HG03575 (cell line): ENCODE data around the gene NNT.
"Not testable (repeated sequence)": the region's sequence is repeated elsewhere in the genome, so short reads cannot be mapped to it uniquely, and the experiment has no call there.

Source experiments
- ATAC-seq: cut with Tn5 transposase; IDR thresholded peaks from one replicate; pipeline ENCODE4 v1.9.1; 2021; ENCODE audit not compliant: unreplicated experiment, insufficient number of reproducible peaks, low FRiP score; ENCODE audit errors: extremely low read depth

Gene NNT

DNA sequence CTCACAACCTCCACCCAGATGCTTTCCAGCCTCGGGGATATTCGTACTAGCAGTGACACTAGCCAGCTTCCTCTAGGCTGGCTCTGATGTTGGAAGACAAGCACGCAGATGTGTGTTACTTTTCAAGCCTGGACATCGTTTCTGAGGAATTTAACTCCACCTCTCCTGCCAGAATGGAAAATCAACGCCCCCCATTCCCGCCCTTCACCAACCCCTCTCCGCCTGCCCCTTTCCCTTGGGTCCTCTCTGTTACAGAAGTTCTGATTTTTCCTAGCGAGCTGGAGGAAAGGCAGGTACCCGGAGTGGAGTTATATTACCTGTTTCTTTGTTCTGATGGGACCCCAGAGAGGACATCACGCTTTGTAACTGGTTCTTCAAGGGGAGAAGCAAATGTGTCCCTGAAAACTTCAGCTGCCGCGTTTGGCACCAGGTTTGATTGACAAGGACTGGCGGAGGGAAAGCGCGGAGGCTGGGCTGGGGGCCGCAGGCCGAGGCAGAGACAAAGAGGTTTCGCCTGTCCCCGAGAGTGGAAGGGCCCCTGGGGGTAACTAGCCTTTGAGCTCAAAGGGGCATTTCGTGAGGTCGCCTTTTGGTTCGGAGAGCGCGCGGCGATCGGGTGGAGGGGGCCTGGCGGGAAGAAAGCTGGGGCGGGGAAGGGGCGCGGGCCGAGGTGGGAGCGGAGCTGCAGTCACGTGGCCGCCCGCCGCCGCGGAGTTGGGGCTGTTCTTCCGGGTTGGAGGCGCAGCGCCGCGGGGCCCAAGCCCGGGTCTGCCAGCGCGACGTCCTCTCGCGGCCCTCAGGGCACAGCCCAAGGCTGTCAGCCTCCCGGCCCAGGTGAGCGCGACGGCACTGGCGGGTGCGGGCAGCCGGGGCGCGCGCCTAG lies at the start of gene NNT:
Gene NNT, plus strand, starts transcription at position 720 of the 883 bp plus-strand sequence. CDS start 6,016 bp downstream, outside the sequence.
- peak; percentile 35 for ATAC-seq

DNA sequence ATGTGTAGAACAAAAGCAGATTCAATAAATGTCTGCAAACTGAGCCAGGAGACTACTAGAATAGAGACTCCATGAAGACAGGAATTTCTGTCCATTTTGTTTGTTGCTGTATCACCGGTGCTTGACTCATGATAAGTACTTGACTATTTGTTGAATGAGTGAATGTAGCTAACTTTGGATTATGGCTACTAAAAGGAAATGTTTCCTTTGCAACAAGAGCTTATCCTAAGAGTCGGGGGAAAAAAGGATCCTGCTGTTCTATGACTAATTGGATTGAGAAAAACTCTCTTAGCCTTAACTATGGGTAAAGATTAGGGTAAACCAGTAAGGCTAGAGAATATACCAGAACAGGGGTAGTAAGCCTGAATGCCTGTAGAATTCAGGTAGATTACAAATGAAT lies 49.6 kb upstream of the NNT start:
- ATAC-seq: no peak

DNA sequence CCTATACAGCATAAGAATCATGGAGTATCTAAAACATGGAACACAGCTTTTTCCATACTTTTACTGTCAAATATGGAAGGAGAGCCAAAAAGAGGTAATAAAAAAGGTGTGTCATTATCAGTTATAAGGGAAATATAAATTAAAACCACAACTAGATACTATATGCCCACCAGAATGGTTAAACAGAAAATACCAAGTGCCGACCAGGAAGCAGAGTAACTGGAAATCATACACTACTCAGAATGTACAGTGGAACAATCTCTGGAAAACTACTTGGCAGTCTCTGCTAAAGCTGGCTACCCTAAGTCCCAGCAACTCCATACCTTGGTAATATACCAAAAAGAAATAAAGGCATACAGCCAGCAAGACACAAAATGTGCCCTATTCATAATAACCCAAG lies 48.5 kb upstream of the NNT start:
- ATAC-seq: no peak

DNA sequence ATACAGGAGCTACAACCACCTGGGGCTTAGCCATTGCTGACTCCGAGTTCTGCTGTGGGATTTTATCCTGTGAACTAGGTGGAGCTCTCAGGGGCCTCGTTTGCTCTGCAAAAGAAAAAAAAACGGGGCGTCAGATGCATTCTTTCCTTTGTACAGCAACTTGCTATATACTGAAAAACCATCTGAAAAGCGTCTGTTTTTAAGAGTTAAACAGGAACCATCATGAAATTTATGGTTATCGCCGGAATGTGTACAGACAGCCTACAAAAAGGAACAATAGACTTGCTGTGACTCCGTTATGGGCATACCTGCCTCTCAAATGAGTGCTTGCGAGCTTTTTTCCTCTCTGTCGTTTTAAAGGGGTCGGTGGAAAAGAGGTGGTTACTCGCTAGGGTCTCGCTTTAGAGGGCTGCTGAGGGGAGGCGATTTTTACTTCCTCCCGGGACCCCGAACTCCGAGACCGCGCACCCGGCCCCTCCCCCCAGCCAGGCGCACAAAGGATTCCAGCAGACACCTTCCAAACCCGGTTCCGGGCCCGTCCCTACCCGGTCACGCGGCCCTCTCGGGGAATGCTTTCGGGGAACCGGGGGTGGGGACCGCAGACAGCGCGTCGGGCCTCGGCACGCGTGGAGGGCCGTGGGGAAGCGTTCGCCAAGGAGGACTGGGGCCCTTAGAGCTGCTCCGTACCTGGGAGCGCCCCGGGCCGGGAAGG lies 46.9 kb upstream of the NNT start:
- ATAC-seq: peak; percentile 20

DNA sequence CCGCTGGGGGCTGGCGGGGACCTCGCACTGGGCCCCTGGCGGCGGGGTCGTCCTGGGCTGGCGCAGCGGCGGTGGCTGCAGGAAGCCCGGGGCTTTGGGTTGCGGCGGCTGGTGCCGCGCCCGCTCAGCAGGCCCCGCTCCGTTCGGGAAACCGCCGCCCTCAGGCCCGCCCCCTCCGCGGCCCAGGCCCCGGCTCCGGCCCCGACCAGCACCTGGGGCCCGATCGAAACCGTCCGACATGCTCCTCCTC lies 46.4 kb upstream of the NNT start:
- ATAC-seq: not testable (repeated sequence)

DNA sequence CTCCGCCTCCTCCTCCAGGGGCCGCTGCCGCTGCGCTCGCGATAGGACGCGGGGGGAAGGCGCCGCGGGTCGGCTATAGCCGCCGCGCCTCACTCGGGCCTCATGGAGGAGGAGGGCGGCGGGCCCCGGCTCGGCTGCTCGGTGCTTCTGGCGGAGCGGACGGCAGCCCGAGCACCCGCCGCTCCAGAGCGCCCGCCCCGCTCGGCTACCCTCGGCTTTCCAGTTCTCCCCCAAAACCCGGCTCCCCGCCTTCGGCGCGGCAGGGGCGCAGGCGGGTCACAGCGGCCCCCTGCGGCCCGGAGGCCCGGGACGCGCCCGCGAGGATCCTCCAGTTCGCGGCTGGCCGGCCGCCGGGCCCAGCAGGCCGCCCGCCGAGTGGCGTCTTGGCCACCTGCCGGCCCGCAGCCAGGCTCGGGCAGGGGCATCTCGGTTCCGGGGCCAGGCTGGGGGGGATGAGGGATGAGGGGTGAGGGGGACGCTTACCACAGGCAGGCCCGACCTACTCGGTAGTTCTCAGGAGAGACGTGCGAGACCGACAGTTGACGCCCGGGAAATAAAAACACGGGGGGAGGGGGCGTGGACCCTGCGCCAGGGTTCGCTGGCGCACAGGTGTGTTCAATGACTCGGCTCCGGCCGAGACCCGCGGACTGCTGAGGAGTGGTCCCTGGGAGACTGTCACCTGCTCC lies 46.0 kb upstream of the NNT start, which contains the start of gene PAIP1:
Gene PAIP1, minus strand, starts transcription at position 221 of the 686 bp plus-strand sequence. CDS start 231 bp downstream, outside the sequence.
- ATAC-seq: peak; percentile 52

DNA sequence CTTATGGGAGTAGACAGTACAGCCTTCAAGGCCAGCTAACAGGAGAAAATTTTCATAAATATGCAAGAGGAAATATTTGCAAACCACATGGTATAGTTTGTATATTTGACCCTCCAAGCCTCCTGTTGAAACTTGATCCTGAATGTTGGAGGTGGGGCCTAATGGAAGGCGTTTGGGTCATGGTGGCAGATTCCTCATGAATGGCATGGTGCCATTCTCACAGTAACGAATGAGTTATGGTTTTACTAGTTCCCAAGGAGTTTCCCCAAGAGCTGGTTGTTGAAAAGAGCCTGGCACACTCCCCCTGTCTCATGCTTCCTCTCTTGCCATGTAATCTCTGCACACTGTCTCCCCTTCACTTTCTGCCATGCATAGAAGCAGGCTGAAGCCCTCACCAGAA lies 42.9 kb upstream of the NNT start:
- ATAC-seq: no peak

DNA sequence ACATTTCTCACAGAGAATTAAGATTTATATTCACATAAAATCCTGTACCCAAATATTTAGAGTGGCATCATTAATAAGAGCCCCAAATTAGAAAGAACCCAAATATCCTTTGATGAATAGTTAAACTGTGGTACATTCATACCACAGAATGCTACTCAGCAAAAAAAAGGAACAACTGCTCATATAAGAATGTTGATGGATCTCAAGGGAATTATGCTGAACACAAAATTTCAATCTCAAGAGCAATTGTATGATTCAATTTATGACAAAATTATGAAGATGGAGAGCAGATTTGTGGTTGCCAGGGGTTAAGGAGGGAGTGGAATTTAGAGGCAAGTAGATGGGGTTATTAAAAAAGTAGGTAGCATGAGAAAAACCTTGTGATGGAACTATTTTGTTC lies 41.6 kb upstream of the NNT start:
- no peak for ATAC-seq

DNA sequence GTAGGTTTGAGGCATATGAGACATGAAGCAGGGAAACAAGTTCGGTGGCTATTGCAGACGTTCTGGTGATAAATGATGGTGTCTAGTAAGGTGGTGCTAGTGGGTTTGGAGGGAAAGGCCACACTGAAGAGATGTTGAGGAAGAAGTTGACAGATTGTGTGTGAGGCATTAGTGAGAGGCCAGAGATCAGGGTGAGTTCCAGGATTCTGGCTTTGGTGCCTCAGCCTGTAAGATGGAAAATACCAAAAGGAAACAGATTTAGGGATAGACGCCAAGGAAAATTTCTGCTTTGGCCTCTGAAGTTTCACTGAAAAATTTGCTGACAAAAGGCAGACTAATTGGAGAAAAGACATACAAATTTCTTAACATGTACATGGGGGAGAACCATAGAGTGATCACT lies 39.7 kb upstream of the NNT start:
- no peak for ATAC-seq

DNA sequence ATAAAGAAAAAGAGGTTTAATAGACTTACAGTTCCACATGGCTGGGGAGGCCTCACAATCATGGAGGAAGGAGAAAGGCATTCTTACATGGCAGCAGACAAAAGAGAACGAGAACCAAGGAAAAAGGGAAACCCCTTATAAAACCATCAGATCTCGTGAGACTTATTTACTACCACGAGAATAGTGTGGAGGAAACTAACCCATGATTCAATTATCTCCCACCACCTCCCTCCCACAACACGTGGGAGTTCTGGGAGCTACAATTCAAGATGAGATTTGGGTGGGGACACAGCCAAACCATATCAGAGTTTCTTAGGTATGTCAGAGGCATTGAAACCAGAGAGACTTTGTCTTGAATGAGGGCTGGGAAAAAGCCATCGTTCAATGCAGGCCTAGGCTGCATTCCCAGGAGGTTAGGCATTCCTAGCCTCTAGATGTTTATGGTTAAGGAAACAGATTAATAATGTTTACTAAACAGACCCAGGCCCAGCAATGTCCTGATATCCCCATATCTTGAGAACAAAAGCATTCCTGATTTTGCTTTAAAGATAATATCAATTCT lies 38.6 kb upstream of the NNT start:
- no peak for ATAC-seq

DNA sequence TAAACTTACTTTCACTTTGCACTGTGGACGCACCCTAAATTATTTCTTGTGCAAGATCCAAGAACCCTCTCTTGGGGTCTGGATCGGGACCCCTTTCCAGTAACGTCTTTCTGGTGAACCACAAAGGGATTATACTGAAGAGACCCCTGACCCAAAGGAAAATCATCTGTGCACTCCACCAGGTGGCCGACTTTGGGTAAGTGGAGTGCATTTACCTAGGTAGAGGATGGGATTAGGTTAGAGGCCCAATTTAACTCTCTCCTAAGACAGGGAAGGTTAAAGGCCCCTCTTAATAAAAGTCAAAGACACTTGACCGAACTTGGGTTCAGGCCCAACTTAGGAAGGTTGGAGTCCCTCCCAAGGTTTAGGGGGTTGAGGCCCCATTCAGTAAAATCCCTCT lies 37.9 kb upstream of the NNT start:
- ATAC-seq: no peak

DNA sequence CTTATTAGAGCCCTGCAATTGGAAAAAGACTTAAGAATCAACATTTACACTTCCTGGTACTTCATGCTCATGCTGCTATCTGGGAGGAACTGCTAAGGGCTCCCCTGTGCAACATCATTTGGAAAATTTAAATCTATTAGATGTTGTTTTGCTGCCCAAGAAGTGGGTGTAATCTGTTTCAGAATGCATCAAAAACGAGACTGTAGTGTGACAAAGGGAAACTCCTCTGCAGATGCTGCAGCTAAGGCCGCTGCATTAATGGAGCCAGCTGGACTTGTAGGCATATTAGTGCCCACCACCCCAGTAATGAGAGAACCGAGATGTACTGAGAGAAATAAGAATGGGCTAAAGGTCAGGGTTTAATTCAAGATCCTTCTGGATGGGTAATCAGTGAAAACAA lies 35.0 kb upstream of the NNT start:
- no peak for ATAC-seq

DNA sequence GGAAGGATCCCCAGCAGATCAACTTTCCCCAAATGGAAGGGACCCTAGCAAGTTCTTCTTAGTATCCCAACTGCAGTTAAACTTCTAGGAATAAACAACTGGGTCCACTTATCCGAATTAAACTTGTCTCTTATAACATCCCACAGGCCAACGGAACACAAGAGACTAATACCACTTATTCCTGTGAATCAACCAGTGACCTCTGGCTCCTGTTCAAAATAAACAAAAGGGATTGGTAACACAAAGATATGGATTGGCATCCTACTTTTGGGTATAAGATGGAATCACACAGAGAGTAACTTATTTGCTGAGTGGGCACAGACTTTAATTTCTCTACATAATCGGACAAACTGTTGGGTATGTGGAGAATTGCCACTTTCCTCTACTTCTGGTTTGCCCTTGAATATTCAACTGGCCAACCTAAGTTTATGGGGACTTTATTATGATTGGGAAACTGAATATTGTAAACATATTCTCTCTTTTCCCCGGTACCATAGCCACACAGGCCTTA lies 33.7 kb upstream of the NNT start:
- ATAC-seq: no peak

DNA sequence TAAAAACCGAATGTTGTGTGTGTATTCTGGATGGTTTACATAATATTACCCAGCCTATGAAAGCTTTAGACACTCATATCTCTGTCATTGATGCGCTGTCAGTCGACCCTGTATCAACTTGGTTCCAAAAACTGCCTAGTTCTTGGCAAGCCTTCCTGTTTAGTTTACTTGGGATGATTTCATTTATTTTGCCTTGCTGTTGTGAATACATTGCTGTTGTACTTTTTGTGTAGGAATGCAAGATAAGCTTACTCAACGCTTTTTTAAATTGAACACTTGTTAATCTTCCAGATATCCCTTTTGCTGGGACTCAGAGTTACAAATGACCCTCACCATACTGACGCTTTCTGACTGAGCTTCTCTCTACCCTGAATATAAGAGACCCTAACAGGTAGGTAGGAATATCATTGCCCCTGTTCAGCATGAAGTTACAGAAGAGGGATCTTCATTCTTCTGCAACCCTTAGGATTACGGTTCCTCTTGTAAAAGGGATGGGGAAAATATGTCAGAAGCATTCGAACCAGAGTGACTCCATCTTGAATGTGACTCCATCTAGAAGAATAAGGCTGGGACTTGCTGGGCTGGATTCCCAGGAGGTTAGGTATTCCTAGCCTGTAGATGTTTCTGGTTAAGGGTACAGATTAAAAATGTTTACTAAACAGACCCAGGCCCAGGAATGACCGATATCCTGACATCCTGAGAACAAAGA lies 32.4 kb upstream of the NNT start:
- ATAC-seq: no peak

DNA sequence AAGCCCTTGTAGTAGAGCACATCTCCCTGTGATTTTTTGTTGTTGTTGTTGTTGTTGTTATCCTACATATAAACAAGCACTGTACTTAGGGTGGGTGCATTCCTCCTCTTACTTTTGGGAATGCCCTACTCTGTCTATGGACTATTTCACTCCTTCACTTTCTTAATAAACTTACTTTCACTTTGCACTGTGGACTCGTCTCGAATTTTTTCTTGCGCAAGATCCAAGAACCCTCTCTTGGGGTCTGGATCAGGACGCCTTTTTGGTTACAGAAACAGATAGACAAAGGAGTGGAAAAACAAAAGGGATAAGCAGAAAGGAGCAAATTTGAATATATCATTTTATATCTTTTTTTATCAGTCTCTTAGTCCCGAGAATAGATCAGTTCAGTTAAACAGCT lies 31.7 kb upstream of the NNT start:
- no peak for ATAC-seq

DNA sequence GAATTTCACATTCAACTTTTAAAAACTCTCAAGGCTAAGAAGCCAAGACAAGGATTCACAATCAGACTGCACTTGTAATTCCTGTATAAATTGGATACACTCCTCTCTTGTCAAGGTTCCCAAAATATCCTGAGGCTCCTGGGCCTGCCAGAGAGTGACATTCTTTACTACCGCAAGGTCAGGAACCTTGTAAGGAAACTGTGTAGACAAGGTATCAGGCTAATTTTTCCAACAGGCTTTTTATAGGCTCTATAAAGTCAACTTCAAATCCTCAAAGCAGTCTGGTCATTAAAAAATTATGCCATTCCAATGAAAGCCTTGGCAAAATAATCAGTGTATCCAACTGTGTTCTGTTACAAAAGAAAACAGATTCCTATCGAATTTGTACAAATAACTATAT lies 30.6 kb upstream of the NNT start:
- ATAC-seq: no peak

DNA sequence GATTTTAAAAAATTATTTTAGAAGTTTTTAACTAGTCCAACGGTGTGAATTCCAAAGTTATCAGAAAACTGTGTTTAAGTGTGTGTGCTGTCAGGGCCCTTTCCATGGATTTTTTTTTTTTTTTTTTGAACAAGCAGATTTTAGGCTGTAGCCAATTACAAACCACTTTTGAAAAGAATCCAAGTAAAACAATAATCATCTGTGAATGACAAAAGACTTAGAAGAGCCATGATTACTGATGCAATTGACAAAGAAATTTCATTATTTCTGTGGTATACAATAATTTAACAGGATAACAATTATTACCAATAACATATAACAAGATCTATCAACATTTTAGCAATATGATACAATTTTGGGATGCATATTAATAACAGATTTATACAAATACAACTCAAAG lies 29.9 kb upstream of the NNT start:
- no peak for ATAC-seq

DNA sequence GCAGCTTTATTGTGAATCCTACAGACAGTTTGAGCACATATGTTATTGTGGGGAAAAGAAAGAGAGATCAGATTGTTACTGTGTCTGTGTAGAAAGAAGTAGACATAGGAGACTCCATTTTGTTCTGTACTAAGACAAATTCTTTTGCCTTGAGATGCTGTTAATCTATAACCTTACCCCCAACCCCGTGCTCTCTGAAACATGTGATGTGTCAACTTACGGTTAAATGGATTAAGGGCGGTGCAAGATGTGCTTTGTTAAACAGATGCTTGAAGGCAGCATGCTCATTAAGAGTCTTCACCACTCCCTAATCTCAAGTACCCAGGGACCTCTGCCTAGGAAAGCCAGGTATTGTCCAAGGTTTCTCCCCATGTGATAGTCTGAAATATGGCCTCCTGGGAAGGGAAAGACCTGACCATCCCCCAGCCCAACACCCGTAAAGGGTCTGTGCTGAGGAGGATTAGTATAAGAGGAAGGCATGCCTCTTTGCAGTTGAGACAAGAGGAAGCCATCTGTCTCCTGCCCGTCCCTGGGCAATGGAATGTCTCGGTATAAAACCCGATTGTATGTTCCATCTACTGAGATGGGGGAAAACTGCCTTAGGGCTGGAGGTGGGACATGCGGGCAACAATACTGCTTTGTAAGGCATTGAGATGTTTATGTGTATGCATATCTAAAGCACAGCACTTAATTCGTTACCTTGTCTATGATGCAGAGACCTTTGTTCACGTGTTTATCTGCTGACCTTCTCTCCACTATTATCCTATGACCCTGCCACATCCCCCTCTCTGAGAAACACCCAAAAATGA lies 22.4 kb upstream of the NNT start:
- not testable (repeated sequence) for ATAC-seq
